ENCODE measurements around the gene UBE2E1.

- TF ChIP-seq YY1 (IDR thresholded peaks at IDR 0.05; ENCODE audit: low read depth) (no peak), REST (IDR thresholded peaks at IDR 0.05; ENCODE audit: low read depth) (no peak), TAF1 (IDR thresholded peaks at IDR 0.05; ENCODE audit: low read depth) (no peak), RAD21 (IDR thresholded peaks at IDR 0.05; ENCODE audit: low read depth) (no peak), USF1 (IDR thresholded peaks at IDR 0.05) (no peak)
These were observed 109.9 kb downstream of the UBE2E1 start for GRCh38 chr3:23915537-23916108.

Measured in Ishikawa (cell line).